Body of pancreas (tissue), 4 donors: ENCODE results near the gene SLA2.

Source experiments
- CTCF ChIP-seq, 7 experiments: fragments of 450-650 bp in 4 of 7; fragments of 200-600 bp in 3 of 7; sonication (generic) in 3 of 7; IDR thresholded peaks; one replicate each; pipeline ENCODE4 v1.5.1; 2016 to 2019; ENCODE audit warnings: antibody characterized with exemption in 7 of 7
- POLR2A ChIP-seq, 3 donors: fragments of 450-650 bp; IDR thresholded peaks; one replicate each; pipeline ENCODE4 v1.6.1; 2016; ENCODE audit warnings: antibody characterized with exemption in 3 of 3, mild to moderate bottlenecking in 2 of 3

DNA sequence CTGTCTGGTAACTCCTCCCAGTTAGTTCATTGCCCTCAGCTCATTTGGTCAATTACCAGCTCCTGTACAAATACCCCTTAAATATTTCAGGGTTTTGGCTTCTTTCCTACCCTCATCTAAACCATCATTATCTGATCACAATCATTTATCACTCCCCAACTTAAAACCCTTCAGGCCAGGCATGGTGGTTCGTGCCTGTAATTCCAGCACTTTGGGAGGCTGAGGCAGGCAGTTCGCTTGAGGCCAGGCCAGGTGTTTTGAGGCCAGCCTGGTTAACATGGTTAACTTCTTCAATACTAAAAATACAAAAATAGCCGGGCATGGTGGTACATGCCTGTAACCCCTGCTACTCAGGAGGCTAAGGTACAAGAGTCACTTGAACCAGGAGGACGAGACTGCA is 63.2 kb downstream of the SLA2 start:
- TF ChIP-seq CTCF (IDR thresholded peaks at IDR 0.05) = no peak
- no peak for TF ChIP-seq POLR2A (IDR thresholded peaks at IDR 0.05)
